GM23338 (cell line): ENCODE measurements around the gene ZNF385B. TPM values are rescaled to one million over a fixed set of nuclear protein-coding genes. Genes with fewer than 3 reads are reported as not detected.

ENCODE experiments used
- ATAC-seq: fragments of 200-7000 bp; cut with Tn5 transposase; 3 replicates; pipeline ENCODE4 v1.9.1; 2020
- DNase-seq: peaks from one replicate; pipeline ENCODE4 v3.0.0-alpha.2; 2015; ENCODE audit warnings: low spot score
- H2AFZ ChIP-seq: fragments of 200-600 bp; sonication (generic); 2 replicates; pipeline ENCODE4 v1.8.0; 2016; ENCODE audit warnings: antibody characterized with exemption, mild to moderate bottlenecking, moderate library complexity
- H3F3A ChIP-seq: fragments of 200-600 bp; sonication (generic); replicated peaks from 2 replicates; pipeline ENCODE4 v1.8.0; 2017; ENCODE audit warnings: antibody characterized with exemption, mixed run types, low read depth
- H3K27ac ChIP-seq: fragments of 200-600 bp; sonication (generic); 2 replicates; pipeline ENCODE4 v1.6.1; 2016; ENCODE audit warnings: low read depth
- H3K27me3 ChIP-seq: fragments of 200-600 bp; sonication (generic); 2 replicates; pipeline ENCODE4 v1.8.0; 2016; ENCODE audit warnings: mild to moderate bottlenecking, mixed run types, moderate library complexity; ENCODE audit not compliant: insufficient read depth
- H3K36me3 ChIP-seq: fragments of 200-600 bp; sonication (generic); 2 replicates; pipeline ENCODE4 v1.8.0; 2016; ENCODE audit warnings: mild to moderate bottlenecking; ENCODE audit not compliant: insufficient read depth
- H3K4me1 ChIP-seq: fragments of 200-600 bp; sonication (generic); 2 replicates; pipeline ENCODE4 v1.8.0; 2016; ENCODE audit warnings: mild to moderate bottlenecking, moderate library complexity; ENCODE audit not compliant: insufficient read depth
- H3K4me2 ChIP-seq: fragments of 200-600 bp; sonication (generic); 2 replicates; pipeline ENCODE4 v1.7.1; 2017; ENCODE audit warnings: mixed run types
- H3K4me3 ChIP-seq: fragments of 200-600 bp; sonication (generic); 2 replicates; pipeline ENCODE4 v1.6.1; 2016; ENCODE audit warnings: mixed run types
- H3K79me2 ChIP-seq: fragments of 200-600 bp; sonication (generic); replicated peaks from 2 replicates; pipeline ENCODE4 v1.8.0; 2017; ENCODE audit warnings: mild to moderate bottlenecking; ENCODE audit not compliant: insufficient read depth
- H3K9me2 ChIP-seq: fragments of 200-600 bp; sonication (generic); 2 replicates; pipeline ENCODE4 v1.8.0; 2017; ENCODE audit not compliant: insufficient read depth
- H4K20me1 ChIP-seq: fragments of 200-600 bp; sonication (generic); replicated peaks from 2 replicates; pipeline ENCODE4 v1.8.0; 2017; ENCODE audit warnings: mild to moderate bottlenecking; ENCODE audit not compliant: insufficient read depth
- H3K27ac Mint-ChIP-seq: 2 replicates; pipeline ENCODE4 v1.8.0; 2020; ENCODE audit warnings: inconsistent platforms, mild to moderate bottlenecking, moderate library complexity, mixed read lengths
- H3K27me3 Mint-ChIP-seq: 3 replicates; pipeline ENCODE4 v1.8.0; 2022; ENCODE audit warnings: low read depth, mild to moderate bottlenecking, moderate library complexity, mixed read lengths, inconsistent platforms; ENCODE audit not compliant: insufficient read depth, poor library complexity
- H3K36me3 Mint-ChIP-seq: 3 replicates; pipeline ENCODE4 v1.8.0; 2021; ENCODE audit warnings: low read depth, mild to moderate bottlenecking, inconsistent platforms, moderate library complexity, mixed read lengths
- H3K4me1 Mint-ChIP-seq: 3 replicates; pipeline ENCODE4 v1.8.0; 2020; ENCODE audit warnings: mild to moderate bottlenecking, inconsistent platforms, mixed read lengths
- H3K4me3 Mint-ChIP-seq: 3 replicates; pipeline ENCODE4 v1.8.0; 2021; ENCODE audit warnings: moderate library complexity, mild to moderate bottlenecking, inconsistent platforms, mixed read lengths
- H3K9me3 Mint-ChIP-seq: 3 replicates; pipeline ENCODE4 v1.8.0; 2020; ENCODE audit warnings: moderate library complexity, mild to moderate bottlenecking, inconsistent platforms, mixed read lengths
- CREB1 ChIP-seq: fragments of 250-450 bp; sonication (Bioruptor Pico); IDR thresholded peaks from 2 replicates; pipeline ENCODE4 v1.5.0; 2020; ENCODE audit warnings: low read depth, mild to moderate bottlenecking, moderate library complexity
- EZH2 ChIP-seq: fragments of 200-600 bp; sonication (generic); IDR thresholded peaks from one replicate; pipeline ENCODE4 v1.8.0; 2017; ENCODE audit warnings: antibody characterized with exemption, mild to moderate bottlenecking, low read depth; ENCODE audit not compliant: unreplicated experiment
- EZH2phosphoT487 ChIP-seq: fragments of 200-600 bp; sonication (generic); IDR thresholded peaks from one replicate; pipeline ENCODE4 v1.8.1; 2018; ENCODE audit warnings: antibody characterized with exemption; ENCODE audit not compliant: unreplicated experiment
- JUNB ChIP-seq: IDR thresholded peaks from one replicate; pipeline ENCODE4 v1.6.1; 2016; ENCODE audit warnings: antibody characterized with exemption; ENCODE audit not compliant: unreplicated experiment
- NANOG ChIP-seq: IDR thresholded peaks from 2 replicates; pipeline ENCODE4 v1.6.1; 2016; ENCODE audit warnings: antibody characterized with exemption, borderline replicate concordance
- POLR2AphosphoS5 ChIP-seq: IDR thresholded peaks from 2 replicates; pipeline ENCODE4 v1.6.1; 2016; ENCODE audit warnings: antibody characterized with exemption, low read depth
- STAT1 ChIP-seq: IDR thresholded peaks from one replicate; pipeline ENCODE4 v1.6.1; 2016; ENCODE audit warnings: antibody characterized with exemption; ENCODE audit not compliant: unreplicated experiment
- ZNF114 ChIP-seq: fragments of 250-450 bp; sonication (Bioruptor Pico); IDR thresholded peaks from 2 replicates; pipeline ENCODE4 v1.5.0; 2020; ENCODE audit warnings: mild to moderate bottlenecking, moderate library complexity
- ZNF331 ChIP-seq: fragments of 250-450 bp; sonication (Bioruptor Pico); IDR thresholded peaks from 2 replicates; pipeline ENCODE4 v1.5.0; 2020; ENCODE audit warnings: low read depth, mild to moderate bottlenecking, moderate library complexity
- polyA plus RNA-seq: library from polyadenylated mRNA; unstranded; fragments of >200 nt; fragmentation: Nextera tagmentation; extraction: Ambion mirVana; gene quantifications from 2 replicates; pipeline ENCODE4 v1.2.1, GENCODE V29; 2016
- total RNA-seq: library from RNA; depleted of rRNA; stranded (reverse); fragments of >200 nt; shearing (Covaris generic); gene quantifications from 2 replicates; pipeline ENCODE4 v1.2.3, GENCODE V29; 2014
- TF ChIP-seq, protein P1 (sequence below): fragments of 250-450 bp; sonication (Bioruptor Pico); IDR thresholded peaks from 2 replicates; pipeline ENCODE4 v1.5.0; 2020; ENCODE audit warnings: mild to moderate bottlenecking, moderate library complexity
- TF ChIP-seq, protein P2 (sequence below): IDR thresholded peaks from 2 replicates; pipeline ENCODE4 v1.6.1; 2016; ENCODE audit warnings: antibody characterized with exemption
- TF ChIP-seq, protein P3 (sequence below), 2 experiments: fragments of 200-600 bp in 1 of 2; sonication (generic) in 1 of 2; conservative IDR thresholded peaks; 2 replicates each; pipeline versions ENCODE4 v1.5.1 to v1.6.1; 2016 to 2017; ENCODE audit warnings: antibody characterized with exemption in 2 of 2, low read depth in 2 of 2, mild to moderate bottlenecking in 2 of 2, moderate library complexity in 1 of 2
- TF ChIP-seq, protein P4 (sequence below): IDR thresholded peaks from one replicate; pipeline ENCODE4 v1.6.1; 2018; ENCODE audit warnings: antibody characterized with exemption; ENCODE audit not compliant: unreplicated experiment

The ZNF385B gene
- total and polyA plus RNA-seq, 2 experiments from 2014 or later = 1.5 to 4.6 TPM

DNA sequence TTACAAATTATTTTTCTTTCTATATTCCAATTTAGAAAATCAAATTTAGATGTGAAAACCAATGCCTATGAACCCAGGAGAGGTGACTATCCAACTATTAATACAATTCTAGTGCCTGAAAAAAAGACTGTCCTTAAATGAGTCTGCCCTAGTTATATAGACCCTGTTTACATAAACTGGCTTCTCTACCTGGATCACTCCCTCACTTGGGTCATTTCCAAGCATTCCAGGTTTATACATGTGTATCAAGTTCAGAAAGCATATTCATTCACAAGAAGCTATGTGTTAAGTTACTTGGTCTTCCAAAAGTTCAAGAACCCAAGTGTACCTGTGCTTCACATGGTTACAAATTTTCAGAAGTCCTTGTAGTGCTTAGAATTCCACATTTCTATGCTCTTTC lies 8.3 kb downstream of the ZNF385B start:
- H3K4me3 ChIP-seq = no peak overlapping the region
- H3F3A ChIP-seq = no peaks in the 10 kb centered on the region
- TF ChIP-seq, protein P1, sequence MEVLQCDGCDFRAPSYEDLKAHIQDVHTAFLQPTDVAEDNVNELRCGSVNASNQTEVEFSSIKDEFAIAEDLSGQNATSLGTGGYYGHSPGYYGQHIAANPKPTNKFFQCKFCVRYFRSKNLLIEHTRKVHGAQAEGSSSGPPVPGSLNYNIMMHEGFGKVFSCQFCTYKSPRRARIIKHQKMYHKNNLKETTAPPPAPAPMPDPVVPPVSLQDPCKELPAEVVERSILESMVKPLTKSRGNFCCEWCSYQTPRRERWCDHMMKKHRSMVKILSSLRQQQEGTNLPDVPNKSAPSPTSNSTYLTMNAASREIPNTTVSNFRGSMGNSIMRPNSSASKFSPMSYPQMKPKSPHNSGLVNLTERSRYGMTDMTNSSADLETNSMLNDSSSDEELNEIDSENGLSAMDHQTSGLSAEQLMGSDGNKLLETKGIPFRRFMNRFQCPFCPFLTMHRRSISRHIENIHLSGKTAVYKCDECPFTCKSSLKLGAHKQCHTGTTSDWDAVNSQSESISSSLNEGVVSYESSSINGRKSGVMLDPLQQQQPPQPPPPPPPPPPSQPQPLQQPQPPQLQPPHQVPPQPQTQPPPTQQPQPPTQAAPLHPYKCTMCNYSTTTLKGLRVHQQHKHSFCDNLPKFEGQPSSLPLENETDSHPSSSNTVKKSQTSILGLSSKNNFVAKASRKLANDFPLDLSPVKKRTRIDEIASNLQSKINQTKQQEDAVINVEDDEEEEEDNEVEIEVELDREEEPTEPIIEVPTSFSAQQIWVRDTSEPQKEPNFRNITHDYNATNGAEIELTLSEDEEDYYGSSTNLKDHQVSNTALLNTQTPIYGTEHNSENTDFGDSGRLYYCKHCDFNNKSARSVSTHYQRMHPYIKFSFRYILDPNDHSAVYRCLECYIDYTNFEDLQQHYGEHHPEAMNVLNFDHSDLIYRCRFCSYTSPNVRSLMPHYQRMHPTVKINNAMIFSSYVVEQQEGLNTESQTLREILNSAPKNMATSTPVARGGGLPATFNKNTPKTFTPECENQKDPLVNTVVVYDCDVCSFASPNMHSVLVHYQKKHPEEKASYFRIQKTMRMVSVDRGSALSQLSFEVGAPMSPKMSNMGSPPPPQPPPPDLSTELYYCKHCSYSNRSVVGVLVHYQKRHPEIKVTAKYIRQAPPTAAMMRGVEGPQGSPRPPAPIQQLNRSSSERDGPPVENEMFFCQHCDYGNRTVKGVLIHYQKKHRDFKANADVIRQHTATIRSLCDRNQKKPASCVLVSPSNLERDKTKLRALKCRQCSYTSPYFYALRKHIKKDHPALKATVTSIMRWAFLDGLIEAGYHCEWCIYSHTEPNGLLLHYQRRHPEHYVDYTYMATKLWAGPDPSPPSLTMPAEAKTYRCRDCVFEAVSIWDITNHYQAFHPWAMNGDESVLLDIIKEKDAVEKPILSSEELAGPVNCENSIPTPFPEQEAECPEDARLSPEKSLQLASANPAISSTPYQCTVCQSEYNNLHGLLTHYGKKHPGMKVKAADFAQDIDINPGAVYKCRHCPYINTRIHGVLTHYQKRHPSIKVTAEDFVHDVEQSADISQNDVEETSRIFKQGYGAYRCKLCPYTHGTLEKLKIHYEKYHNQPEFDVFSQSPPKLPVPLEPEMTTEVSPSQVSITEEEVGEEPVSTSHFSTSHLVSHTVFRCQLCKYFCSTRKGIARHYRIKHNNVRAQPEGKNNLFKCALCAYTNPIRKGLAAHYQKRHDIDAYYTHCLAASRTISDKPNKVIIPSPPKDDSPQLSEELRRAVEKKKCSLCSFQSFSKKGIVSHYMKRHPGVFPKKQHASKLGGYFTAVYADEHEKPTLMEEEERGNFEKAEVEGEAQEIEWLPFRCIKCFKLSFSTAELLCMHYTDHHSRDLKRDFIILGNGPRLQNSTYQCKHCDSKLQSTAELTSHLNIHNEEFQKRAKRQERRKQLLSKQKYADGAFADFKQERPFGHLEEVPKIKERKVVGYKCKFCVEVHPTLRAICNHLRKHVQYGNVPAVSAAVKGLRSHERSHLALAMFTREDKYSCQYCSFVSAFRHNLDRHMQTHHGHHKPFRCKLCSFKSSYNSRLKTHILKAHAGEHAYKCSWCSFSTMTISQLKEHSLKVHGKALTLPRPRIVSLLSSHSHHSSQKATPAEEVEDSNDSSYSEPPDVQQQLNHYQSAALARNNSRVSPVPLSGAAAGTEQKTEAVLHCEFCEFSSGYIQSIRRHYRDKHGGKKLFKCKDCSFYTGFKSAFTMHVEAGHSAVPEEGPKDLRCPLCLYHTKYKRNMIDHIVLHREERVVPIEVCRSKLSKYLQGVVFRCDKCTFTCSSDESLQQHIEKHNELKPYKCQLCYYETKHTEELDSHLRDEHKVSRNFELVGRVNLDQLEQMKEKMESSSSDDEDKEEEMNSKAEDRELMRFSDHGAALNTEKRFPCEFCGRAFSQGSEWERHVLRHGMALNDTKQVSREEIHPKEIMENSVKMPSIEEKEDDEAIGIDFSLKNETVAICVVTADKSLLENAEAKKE = no peak
- TF ChIP-seq ZNF114 = no peak
- TF ChIP-seq EZH2 = no peak
- no peak for TF ChIP-seq EZH2phosphoT487
- TF ChIP-seq NANOG = no peak
- TF ChIP-seq, protein P2, sequence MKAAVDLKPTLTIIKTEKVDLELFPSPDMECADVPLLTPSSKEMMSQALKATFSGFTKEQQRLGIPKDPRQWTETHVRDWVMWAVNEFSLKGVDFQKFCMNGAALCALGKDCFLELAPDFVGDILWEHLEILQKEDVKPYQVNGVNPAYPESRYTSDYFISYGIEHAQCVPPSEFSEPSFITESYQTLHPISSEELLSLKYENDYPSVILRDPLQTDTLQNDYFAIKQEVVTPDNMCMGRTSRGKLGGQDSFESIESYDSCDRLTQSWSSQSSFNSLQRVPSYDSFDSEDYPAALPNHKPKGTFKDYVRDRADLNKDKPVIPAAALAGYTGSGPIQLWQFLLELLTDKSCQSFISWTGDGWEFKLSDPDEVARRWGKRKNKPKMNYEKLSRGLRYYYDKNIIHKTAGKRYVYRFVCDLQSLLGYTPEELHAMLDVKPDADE = no peak
- TF ChIP-seq JUNB = no peak
- TF ChIP-seq, protein P3, sequence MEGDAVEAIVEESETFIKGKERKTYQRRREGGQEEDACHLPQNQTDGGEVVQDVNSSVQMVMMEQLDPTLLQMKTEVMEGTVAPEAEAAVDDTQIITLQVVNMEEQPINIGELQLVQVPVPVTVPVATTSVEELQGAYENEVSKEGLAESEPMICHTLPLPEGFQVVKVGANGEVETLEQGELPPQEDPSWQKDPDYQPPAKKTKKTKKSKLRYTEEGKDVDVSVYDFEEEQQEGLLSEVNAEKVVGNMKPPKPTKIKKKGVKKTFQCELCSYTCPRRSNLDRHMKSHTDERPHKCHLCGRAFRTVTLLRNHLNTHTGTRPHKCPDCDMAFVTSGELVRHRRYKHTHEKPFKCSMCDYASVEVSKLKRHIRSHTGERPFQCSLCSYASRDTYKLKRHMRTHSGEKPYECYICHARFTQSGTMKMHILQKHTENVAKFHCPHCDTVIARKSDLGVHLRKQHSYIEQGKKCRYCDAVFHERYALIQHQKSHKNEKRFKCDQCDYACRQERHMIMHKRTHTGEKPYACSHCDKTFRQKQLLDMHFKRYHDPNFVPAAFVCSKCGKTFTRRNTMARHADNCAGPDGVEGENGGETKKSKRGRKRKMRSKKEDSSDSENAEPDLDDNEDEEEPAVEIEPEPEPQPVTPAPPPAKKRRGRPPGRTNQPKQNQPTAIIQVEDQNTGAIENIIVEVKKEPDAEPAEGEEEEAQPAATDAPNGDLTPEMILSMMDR (conservative IDR thresholded peaks at IDR 0.05; ENCODE audit: low read depth in 2 of 2) = no peak
- TF ChIP-seq, protein P4, sequence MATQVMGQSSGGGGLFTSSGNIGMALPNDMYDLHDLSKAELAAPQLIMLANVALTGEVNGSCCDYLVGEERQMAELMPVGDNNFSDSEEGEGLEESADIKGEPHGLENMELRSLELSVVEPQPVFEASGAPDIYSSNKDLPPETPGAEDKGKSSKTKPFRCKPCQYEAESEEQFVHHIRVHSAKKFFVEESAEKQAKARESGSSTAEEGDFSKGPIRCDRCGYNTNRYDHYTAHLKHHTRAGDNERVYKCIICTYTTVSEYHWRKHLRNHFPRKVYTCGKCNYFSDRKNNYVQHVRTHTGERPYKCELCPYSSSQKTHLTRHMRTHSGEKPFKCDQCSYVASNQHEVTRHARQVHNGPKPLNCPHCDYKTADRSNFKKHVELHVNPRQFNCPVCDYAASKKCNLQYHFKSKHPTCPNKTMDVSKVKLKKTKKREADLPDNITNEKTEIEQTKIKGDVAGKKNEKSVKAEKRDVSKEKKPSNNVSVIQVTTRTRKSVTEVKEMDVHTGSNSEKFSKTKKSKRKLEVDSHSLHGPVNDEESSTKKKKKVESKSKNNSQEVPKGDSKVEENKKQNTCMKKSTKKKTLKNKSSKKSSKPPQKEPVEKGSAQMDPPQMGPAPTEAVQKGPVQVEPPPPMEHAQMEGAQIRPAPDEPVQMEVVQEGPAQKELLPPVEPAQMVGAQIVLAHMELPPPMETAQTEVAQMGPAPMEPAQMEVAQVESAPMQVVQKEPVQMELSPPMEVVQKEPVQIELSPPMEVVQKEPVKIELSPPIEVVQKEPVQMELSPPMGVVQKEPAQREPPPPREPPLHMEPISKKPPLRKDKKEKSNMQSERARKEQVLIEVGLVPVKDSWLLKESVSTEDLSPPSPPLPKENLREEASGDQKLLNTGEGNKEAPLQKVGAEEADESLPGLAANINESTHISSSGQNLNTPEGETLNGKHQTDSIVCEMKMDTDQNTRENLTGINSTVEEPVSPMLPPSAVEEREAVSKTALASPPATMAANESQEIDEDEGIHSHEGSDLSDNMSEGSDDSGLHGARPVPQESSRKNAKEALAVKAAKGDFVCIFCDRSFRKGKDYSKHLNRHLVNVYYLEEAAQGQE = no peak
- TF ChIP-seq STAT1 = no peak
- no peak for TF ChIP-seq ZNF331 (CRISPR knock-in tag)
- no peak for TF ChIP-seq POLR2AphosphoS5
- TF ChIP-seq CREB1 (CRISPR knock-in tag) = no peak
- no peaks in the 10 kb centered on the region for H4K20me1 ChIP-seq
- peaks cover 3% of the 10 kb centered on the region; the same call in 1 of the 2 replicates for H3K27me3 ChIP-seq
- Mint-ChIP-seq H3K4me3 (no peak overlapping the region), H3K36me3 (no peaks in the 10 kb centered on the region), H3K9me3 (no peaks in the 10 kb centered on the region), H3K27me3 (no peaks in the 10 kb centered on the region), H3K27ac (no peak overlapping the region), H3K4me1 (peaks cover 10% of the 10 kb centered on the region; the same call in 2 of the 3 replicates)
- no peaks in the 10 kb centered on the region for H3K79me2 ChIP-seq
- no peaks in the 10 kb centered on the region for H3K4me1 ChIP-seq
- no peaks in the 10 kb centered on the region for H3K36me3 ChIP-seq
- no peak overlapping the region for H2AFZ ChIP-seq
- ATAC-seq (no peak), DNase-seq (no peak)
- H3K9me2 ChIP-seq = no peaks in the 10 kb centered on the region
- no peak overlapping the region for H3K4me2 ChIP-seq
- no peak overlapping the region for H3K27ac ChIP-seq
